Left hindlimb (tissue), 1 donor: ENCODE results near the gene RPL7A.
A peak's percentile ranks its signal among the peaks of the same experiment; 100 is the strongest.
"Not testable (repeated sequence)": the region's sequence is repeated elsewhere in the genome, so short reads cannot be mapped to it uniquely, and the experiment has no call there.

ENCODE experiments used
- DNase-seq: peaks from one replicate; pipeline ENCODE4 v3.0.0-alpha.2; 2018

RPL7A gene

GRCh38 chr9:133370685-133371084 is 22.7 kb downstream of the RPL7A start:
- DNase-seq = no peak

- DNase-seq = no peak
Measured at GRCh38 chr9:133371261-133371711, 23.3 kb downstream of the RPL7A start.

GRCh38 chr9:133372144-133372543 is 24.1 kb downstream of the RPL7A start:
- no peak for DNase-seq

- no peak for DNase-seq
Measured at GRCh38 chr9:133374612-133375115, 26.6 kb downstream of the RPL7A start.

- DNase-seq = no peak
Measured at GRCh38 chr9:133375116-133375723, 27.2 kb downstream of the RPL7A start.

GRCh38 chr9:133375724-133376654 is 28.0 kb downstream of the RPL7A start, which contains the start of the genes STKLD1 and SURF4:
Gene STKLD1 (plus strand): TSS chr9:133376366. CDS start chr9:133376474, 108 bp downstream.
Gene SURF4 (minus strand): TSS chr9:133376060. CDS start chr9:133375969, 91 bp downstream.
- peak; percentile 97 for DNase-seq

- not testable (repeated sequence) for DNase-seq
Measured at GRCh38 chr9:133377280-133377679, 29.3 kb downstream of the RPL7A start.

GRCh38 chr9:133377721-133378216 is 29.8 kb downstream of the RPL7A start:
- no peak for DNase-seq

GRCh38 chr9:133378408-133378962 is 30.5 kb downstream of the RPL7A start:
- DNase-seq = no peak

- DNase-seq = no peak
Measured at GRCh38 chr9:133379153-133380086, 31.4 kb downstream of the RPL7A start.

GRCh38 chr9:133380734-133381133 is 32.7 kb downstream of the RPL7A start:
- DNase-seq = no peak

GRCh38 chr9:133382507-133383141 is 34.6 kb downstream of the RPL7A start:
- no peak for DNase-seq

- no peak for DNase-seq
Measured at GRCh38 chr9:133383438-133383837, 35.4 kb downstream of the RPL7A start.

GRCh38 chr9:133384736-133385321 is 36.8 kb downstream of the RPL7A start:
- DNase-seq = no peak

- no peak for DNase-seq
Measured at GRCh38 chr9:133385452-133385851, 37.4 kb downstream of the RPL7A start.

- no peak for DNase-seq
Measured at GRCh38 chr9:133386338-133386737, 38.3 kb downstream of the RPL7A start.

- no peak for DNase-seq
Measured at GRCh38 chr9:133387680-133388079, 39.7 kb downstream of the RPL7A start.

GRCh38 chr9:133389025-133389557 is 41.1 kb downstream of the RPL7A start:
- no peak for DNase-seq

- no peak for DNase-seq
Measured at GRCh38 chr9:133389562-133389961, 41.5 kb downstream of the RPL7A start.

GRCh38 chr9:133390713-133391112 is 42.7 kb downstream of the RPL7A start:
- no peak for DNase-seq

- not testable (repeated sequence) for DNase-seq
Measured at GRCh38 chr9:133391449-133391848, 43.4 kb downstream of the RPL7A start.
